ENCODE data around the gene PTPA. TPM values are rescaled to one million over a fixed set of nuclear protein-coding genes. Genes with fewer than 3 reads are reported as not detected.

PTPA gene
- total and polyA plus RNA-seq, 9 of the 15 experiments (the other 6 are each of a cell fraction or from before 2014, with no cell fraction given): 1.7 to 121 (median 72.6) TPM

GRCh38 chr9:129110740-129111527, at the start of gene PTPA, which contains the start of gene CRAT (continued):
- TF ChIP-seq E2F5 (CRISPR knock-in tag; IDR thresholded peaks at IDR 0.05) (0 out of 2 replicates have a peak, but pooled peaks have one; percentile 5), HNRNPLL (IDR thresholded peaks at IDR 0.05; ENCODE audit: low read depth, low read length, poor library complexity, severe bottlenecking) (peak; percentile 13), ZNF699 (CRISPR knock-in tag; IDR thresholded peaks at IDR 0.05; ENCODE audit: insufficient replicate concordance) (no peak), SIX5 (IDR thresholded peaks at IDR 0.05; ENCODE audit: borderline replicate concordance in 1 of 2, insufficient read depth in 1 of 2, low read depth in 1 of 2, low read length in 2 of 2) (peak in 1 of 2 experiments; percentile 38; a peak in 2 of 4 replicates), NONO (IDR thresholded peaks at IDR 0.05; ENCODE audit: low read depth in 2 of 2, low read length in 1 of 2) (peak; percentile 35 to 81; a peak in 1 of 4 replicates), DACH1 (IDR thresholded peaks at IDR 0.05; ENCODE audit: partially characterized antibody) (peak; percentile 65), ATF1 (CRISPR knock-in tag; IDR thresholded peaks at IDR 0.05) (no peak), ATF1 (tag; IDR thresholded peaks at IDR 0.05) (peak; percentile 80), RBBP5 (IDR thresholded peaks at IDR 0.05; ENCODE audit: borderline replicate concordance, insufficient read depth, low read length, poor library complexity, severe bottlenecking) (peak; percentile 11), JUND (IDR thresholded peaks at IDR 0.05; ENCODE audit: borderline replicate concordance, low read depth, low read length) (no peak), JUND (tag; IDR thresholded peaks at IDR 0.05; ENCODE audit: borderline replicate concordance, low read depth, low read length) (peak; percentile 58; the same call in 1 of the 3 replicates), FOSL1 (tag; conservative IDR thresholded peaks at IDR 0.05) (peak; percentile 68), RBM25 (IDR thresholded peaks at IDR 0.05; ENCODE audit: low read depth, low read length, severe bottlenecking) (no peak), SP1 (CRISPR knock-in tag; IDR thresholded peaks at IDR 0.05) (peak; percentile 86), BRD4 (IDR thresholded peaks at IDR 0.05) (no peak), ZNF830 (CRISPR knock-in tag; IDR thresholded peaks at IDR 0.05) (peak; percentile 84; the same call in 1 of the 2 replicates), HDAC1 (IDR thresholded peaks at IDR 0.05) (peak in 1 of 2 experiments; percentile 86; a peak in 2 of 4 replicates), ZNF121 (CRISPR knock-in tag; conservative IDR thresholded peaks at IDR 0.05) (no peak), ZMIZ1 (IDR thresholded peaks at IDR 0.05; ENCODE audit: low read depth in 2 of 2, low read length in 2 of 2) (peak in 1 of 2 experiments; percentile 66; a peak in 2 of 4 replicates), ZNF75A (CRISPR knock-in tag; IDR thresholded peaks at IDR 0.05) (no peak), ZNF165 (CRISPR knock-in tag; IDR thresholded peaks at IDR 0.05; ENCODE audit: borderline replicate concordance) (no peak), HDGF (IDR thresholded peaks at IDR 0.05) (no peak)
